Kidney capillary endothelial cell (primary cell): ENCODE data around the gene TRIP10.

ENCODE experiments used
- DNase-seq: peaks from one replicate; pipeline ENCODE4 v3.0.0-alpha.2; 2018; ENCODE audit warnings: low spot score

Gene TRIP10

GRCh38 chr19:6725513-6726231 lies 13.8 kb upstream of the TRIP10 start:
- no peak for DNase-seq

DNA sequence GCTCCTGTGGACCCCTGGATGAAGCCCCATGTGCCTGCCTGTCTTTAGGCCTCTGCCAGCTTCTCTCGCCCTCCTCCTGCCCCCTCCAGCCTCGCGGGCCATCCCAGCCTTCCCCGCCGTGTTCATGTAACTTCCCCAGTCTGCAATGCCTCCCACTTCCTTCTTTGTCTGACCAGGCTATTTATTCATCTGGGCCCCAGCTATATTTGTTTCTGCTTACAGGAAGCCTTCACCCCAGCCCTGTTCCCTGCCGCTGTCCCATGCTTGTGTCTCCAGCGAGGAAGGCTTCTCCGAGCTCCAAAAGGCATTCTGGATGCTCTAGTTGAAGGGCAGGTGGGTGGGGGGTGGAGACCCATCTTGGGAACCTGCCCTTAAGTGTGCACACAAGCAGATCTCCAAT lies 11.1 kb upstream of the TRIP10 start:
- DNase-seq: peak; percentile 27

DNA sequence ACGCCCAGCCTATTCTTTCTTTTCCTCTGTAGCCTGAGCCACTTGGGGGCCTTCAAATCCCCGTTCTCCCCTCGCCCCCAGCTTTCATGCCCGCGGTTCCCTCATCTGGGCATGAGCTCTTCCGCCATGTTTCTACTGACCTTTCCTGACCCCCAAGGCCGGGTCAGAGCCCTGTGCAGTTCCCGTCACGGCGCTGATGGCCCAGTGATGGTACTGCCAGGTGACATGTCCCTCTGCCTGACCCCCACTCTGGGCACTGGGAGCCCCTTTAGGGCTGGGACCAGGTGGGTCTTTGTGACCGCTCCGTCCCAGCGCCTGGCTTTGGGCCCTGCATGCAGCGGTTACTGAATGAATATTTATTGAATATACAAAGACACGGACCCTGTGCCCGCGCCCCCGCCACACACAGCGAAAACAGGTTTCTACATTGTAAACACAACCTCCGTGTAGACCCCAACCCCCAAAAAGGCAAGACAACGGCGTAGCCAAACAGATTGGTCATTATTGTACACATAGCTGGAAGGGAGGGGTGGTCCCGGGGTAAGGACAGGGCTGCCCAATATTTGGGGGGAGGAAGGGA lies 9.8 kb upstream of the TRIP10 start:
- no peak for DNase-seq

GRCh38 chr19:6730153-6730804 lies 9.2 kb upstream of the TRIP10 start:
- DNase-seq: no peak

DNA sequence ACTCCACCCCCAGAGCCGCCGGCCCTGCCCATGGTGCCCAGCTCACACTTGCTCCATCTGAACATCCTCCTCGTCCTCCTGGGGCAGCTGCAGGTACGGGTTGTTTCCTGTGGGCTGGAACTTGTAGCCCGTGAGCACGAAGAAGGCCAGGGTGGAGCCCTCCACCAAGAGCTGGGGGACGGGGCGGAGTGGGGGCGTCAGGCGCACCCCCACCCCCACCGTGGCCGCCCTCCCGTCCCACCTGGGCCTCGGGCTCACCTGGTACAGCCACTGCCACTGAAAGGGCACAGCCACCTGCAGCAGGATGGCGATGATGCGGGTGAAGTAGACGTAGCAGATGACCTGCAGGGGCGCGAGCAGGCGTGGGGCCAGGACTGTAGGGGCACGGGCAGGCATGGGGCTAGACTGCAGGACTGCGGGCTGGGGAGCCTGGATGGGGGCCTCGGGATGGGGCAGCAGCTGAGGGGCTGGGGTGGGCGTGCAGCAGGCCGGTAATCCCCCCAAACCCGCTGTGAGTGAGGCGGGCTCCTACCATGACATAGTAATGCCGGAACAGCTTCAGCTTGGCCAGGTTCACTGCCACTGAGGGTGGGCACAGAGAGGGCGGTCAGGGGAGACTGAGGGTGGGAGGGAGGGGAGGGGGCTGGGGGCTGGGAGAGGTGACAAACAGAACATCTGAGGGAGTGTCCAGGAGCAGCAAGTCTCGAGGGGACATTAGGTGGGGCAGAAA lies 8.4 kb upstream of the TRIP10 start:
- no peak for DNase-seq

DNA sequence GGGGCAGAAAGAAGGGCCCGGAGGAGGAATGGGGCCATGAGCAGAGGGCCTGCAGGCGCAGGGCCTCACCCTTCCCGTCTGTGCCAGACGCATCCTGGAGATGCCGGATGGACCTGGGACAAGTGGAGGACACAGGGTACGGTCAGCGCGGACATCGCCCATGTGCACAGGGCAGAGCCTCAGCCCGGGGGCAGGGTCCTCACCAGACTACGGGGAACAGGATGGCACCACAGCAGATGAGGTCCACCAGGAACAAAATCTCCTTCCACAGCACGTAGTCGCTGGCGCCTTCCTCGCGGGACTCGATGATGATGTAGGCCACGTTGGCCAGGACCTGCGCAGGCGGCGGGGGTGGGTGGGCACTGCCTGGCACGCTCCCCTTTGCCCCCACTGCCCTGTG lies 7.7 kb upstream of the TRIP10 start:
- no peak for DNase-seq

GRCh38 chr19:6732803-6733337 lies 6.6 kb upstream of the TRIP10 start:
- no peak for DNase-seq

GRCh38 chr19:6733338-6734095 lies 6.0 kb upstream of the TRIP10 start:
- no peak for DNase-seq

GRCh38 chr19:6734096-6734696 lies 5.3 kb upstream of the TRIP10 start:
- DNase-seq: peak; percentile 84

GRCh38 chr19:6735181-6735911 lies 4.1 kb upstream of the TRIP10 start:
- DNase-seq: peak; percentile 42

DNA sequence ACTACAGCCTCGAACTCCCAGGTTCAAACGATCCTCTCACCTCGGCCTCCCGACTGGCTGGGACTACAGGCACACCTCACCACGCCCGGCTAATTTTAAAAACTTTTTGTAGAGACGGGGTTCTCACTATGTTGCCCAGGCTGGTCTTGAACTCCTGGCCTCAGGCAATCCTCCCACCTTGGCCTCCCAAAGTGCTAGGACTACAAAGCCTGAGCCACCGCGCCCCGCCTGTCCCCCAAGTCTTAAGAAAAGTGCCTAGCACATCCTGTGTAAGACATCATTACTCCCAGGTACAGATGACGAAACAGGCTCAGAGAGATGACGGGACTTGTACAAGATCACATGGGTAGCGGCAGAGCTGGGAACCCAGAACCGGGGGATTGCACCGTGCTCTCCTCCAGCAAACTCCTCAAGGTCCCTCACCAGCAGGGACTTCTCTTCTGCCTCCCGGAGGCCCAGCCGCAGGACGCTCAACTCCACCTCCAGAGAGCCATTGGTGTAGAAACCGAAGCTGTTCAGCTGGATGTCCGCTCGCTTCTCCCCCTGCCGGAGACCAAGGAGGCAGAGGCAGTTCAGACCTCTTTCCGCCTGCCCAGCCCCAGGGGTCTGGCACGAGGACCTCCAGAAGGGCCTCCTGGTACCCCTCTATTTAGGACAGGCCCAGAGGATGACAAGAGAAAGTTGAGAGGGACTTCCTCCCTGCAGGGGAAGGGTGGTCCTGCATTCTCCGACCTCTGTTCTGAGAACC lies 3.1 kb upstream of the TRIP10 start:
- peak; percentile 80 for DNase-seq

DNA sequence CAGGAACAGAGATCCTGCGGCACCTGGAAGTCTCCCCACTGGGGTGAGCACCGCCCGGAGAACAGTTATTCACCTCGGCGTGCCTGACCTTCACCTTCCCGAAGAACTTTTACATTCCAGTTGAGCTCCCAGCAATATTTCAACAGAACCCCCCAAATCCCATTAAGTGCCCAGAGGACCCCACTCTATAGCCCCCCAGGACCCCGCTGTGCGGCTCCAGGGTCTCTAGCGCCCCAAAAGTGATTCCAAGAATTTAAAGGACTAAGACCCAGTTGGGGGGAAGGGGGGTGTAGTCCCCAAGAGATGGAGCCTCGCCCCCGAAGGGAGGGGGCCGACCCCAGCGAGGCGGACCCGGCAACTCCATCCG lies 2.6 kb upstream of the TRIP10 start:
- no peak for DNase-seq

GRCh38 chr19:6737284-6737872 lies 2.1 kb upstream of the TRIP10 start, which contains the start of gene GPR108:
GPR108 (minus strand) TSS chr19:6737580; CDS start chr19:6737576, 4 bp downstream.
- DNase-seq: peak; percentile 100

GRCh38 chr19:6737873-6738786 lies 1.4 kb upstream of the TRIP10 start:
- peak; percentile 70 for DNase-seq

GRCh38 chr19:6738787-6739389 lies 592 bp upstream of the TRIP10 start:
- peak; percentile 60 for DNase-seq

DNA sequence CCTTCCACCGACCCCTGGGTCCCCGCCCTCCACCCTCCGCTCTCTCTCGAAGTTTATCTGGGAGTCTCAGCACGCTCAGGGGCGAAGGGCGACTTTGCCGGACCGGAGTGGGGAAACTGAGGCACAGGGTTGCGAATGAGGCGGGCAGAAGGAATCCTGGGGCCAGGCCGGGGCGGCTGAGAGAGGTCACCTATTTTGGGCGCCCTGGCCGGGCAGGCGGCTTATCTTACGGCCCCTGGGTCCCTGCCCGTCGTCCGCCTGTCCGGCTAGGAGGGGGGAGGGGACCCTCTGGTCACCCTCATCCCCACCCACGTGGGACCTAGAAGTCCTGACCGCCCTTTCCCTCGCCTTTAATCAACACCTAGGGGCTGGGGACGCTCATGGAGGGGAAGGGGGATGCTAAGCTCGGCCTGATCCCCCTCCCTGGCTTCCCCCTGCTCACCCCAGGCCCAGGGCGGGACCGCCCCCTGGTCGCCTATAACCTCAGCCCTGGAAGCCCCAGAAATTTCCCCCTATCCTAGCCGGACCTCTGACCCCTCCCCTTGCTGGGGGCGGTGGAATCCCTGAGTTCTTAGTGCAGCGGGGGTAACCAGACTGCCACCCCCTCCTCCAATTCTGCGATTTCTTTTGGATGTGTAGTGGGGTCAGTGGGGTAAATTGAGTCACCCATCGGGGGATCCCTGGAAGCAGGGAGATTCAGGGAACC lies 556 bp downstream of the TRIP10 start:
- DNase-seq: peak; percentile 21
